H1 (cell line): ENCODE results near the gene C2orf81. TPM values are rescaled to one million over a fixed set of nuclear protein-coding genes. Genes with fewer than 3 reads are reported as not detected.

Experiments
- CTCF ChIA-PET: fragments of 300-600 bp; sonication (Branson Sonifier 250); formaldehyde crosslinking; loops from one replicate; lab custom pipeline; 2021; ENCODE audit not compliant: partially characterized antibody; lab: Charles Lee
- POLR2A ChIA-PET: fragments of 300-600 bp; sonication (Branson Sonifier 250); formaldehyde crosslinking; loops from one replicate; lab custom pipeline; 2021; ENCODE audit warnings: inconsistent platforms; ENCODE audit not compliant: partially characterized antibody; lab: Charles Lee
- DNase-seq, 2 experiments: peaks; one replicate each; pipeline versions ENCODE4 v3.0.0 to v3.0.0-alpha.2; 2010 to 2022; ENCODE audit warnings: low spot score in 2 of 2, low read depth in 1 of 2, mixed read lengths in 1 of 2
- FAIRE-seq: peaks from 2 replicates; lab custom pipeline; 2011; peaks lifted over from hg19 to GRCh38; lab: Jason Lieb, UNC
- H2AFZ ChIP-seq: 2 replicates; pipeline ENCODE4 v1.8.1; 2012; ENCODE audit warnings: low read length, inconsistent platforms
- H2AK5ac ChIP-seq: 2 replicates; pipeline ENCODE4 v1.6.1; 2013; ENCODE audit warnings: low read depth, low read length
- H2BK120ac ChIP-seq: replicated peaks from 2 replicates; pipeline ENCODE3; 2013; ENCODE audit warnings: low read depth, low read length, inconsistent platforms
- H2BK12ac ChIP-seq: 2 replicates; pipeline ENCODE4 v1.6.1; 2013; ENCODE audit warnings: low read depth, low read length
- H2BK15ac ChIP-seq: 2 replicates; pipeline ENCODE4 v1.6.1; 2013; ENCODE audit warnings: low read length
- H2BK20ac ChIP-seq: 2 replicates; pipeline ENCODE4 v1.6.1; 2013; ENCODE audit warnings: low read length
- H2BK5ac ChIP-seq: 2 replicates; pipeline ENCODE4 v1.6.1; 2013; ENCODE audit warnings: low read depth, low read length
- H3K14ac ChIP-seq: 2 replicates; pipeline ENCODE4 v1.6.1; 2013; ENCODE audit warnings: inconsistent platforms; ENCODE audit not compliant: insufficient read length
- H3K18ac ChIP-seq: 2 replicates; pipeline ENCODE4 v1.6.1; 2013; ENCODE audit warnings: low read length; ENCODE audit errors: extremely low read depth
- H3K23ac ChIP-seq: 2 replicates; pipeline ENCODE4 v1.6.1; 2013; ENCODE audit warnings: inconsistent platforms; ENCODE audit not compliant: insufficient read length
- H3K23me2 ChIP-seq: 2 replicates; pipeline ENCODE4 v1.6.1; 2013; ENCODE audit warnings: low read depth, low read length
- H3K27ac ChIP-seq: 2 replicates; pipeline ENCODE4 v1.6.1; 2011; ENCODE audit warnings: low read depth, low read length, inconsistent platforms
- H3K27me3 ChIP-seq, 4 experiments: replicated peaks in 1 of 4; 1 replicate in 1 of 4; 2 replicates in 3 of 4; pipeline versions ENCODE4 v1.6.1 to v1.8.1; 2011 to 2013; ENCODE audit warnings: low read length in 3 of 4, mild to moderate bottlenecking in 3 of 4, inconsistent platforms in 2 of 4, mixed read lengths in 2 of 4, moderate library complexity in 1 of 4; ENCODE audit not compliant: control insufficient read depth in 3 of 4, insufficient read depth in 3 of 4; ENCODE audit errors: extremely low read depth in 1 of 4
- H3K36me3 ChIP-seq, 4 experiments: 2 replicates each; pipeline versions ENCODE4 v1.6.1 to v1.8.1; 2011 to 2013; ENCODE audit warnings: mild to moderate bottlenecking in 4 of 4, low read length in 3 of 4, moderate library complexity in 2 of 4, control low read depth in 1 of 4, inconsistent platforms in 1 of 4; ENCODE audit not compliant: insufficient read depth in 4 of 4, control insufficient read depth in 2 of 4
- H3K4ac ChIP-seq: replicated peaks from 2 replicates; pipeline ENCODE3; 2013; ENCODE audit warnings: low read length, low read depth, mixed read lengths, inconsistent platforms; ENCODE audit not compliant: insufficient read length
- H3K4me1 ChIP-seq, 4 experiments: replicated peaks in 1 of 4; 1 replicate in 1 of 4; 2 replicates in 3 of 4; pipeline versions ENCODE4 v1.6.1 to v1.8.1; 2011 to 2013; ENCODE audit warnings: low read length in 3 of 4, inconsistent platforms in 2 of 4, mixed read lengths in 1 of 4; ENCODE audit not compliant: insufficient read depth in 4 of 4, control insufficient read depth in 3 of 4
- H3K4me2 ChIP-seq, 2 experiments: 2 replicates each; pipeline versions ENCODE4 v1.6.1 to v1.8.1; 2011 to 2013; ENCODE audit warnings: low read depth in 2 of 2, low read length in 2 of 2, control low read depth in 1 of 2, inconsistent platforms in 1 of 2, mild to moderate bottlenecking in 1 of 2; ENCODE audit not compliant: insufficient read depth in 1 of 2
- H3K4me3 ChIP-seq, 4 experiments: fragments of 200-600, 300-600 bp in 1 of 4; sonication (generic), shearing (Covaris generic), sonication (Bioruptor Twin) in 1 of 4; 2 replicates each; pipeline versions ENCODE4 v1.5.1 to v1.8.1; 2011 to 2016; ENCODE audit warnings: low read length in 4 of 4, low read depth in 3 of 4, control low read depth in 2 of 4, inconsistent platforms in 2 of 4, mild to moderate bottlenecking in 2 of 4, mixed read lengths in 1 of 4, moderate library complexity in 1 of 4; ENCODE audit not compliant: insufficient read depth in 2 of 4; ENCODE audit errors: extremely low read depth in 1 of 4
- H3K56ac ChIP-seq: replicated peaks from 2 replicates; pipeline ENCODE3; 2013; ENCODE audit warnings: low read depth, mild to moderate bottlenecking, mixed read lengths, low read length, inconsistent platforms; ENCODE audit not compliant: insufficient read length
- H3K79me1 ChIP-seq: 2 replicates; pipeline ENCODE4 v1.6.1; 2013; ENCODE audit warnings: low read depth, low read length, control low read depth
- H3K79me2 ChIP-seq, 2 experiments: 2 replicates each; pipeline versions ENCODE4 v1.6.1 to v1.8.1; 2012 to 2013; ENCODE audit warnings: low read length in 2 of 2, mild to moderate bottlenecking in 2 of 2, inconsistent platforms in 1 of 2; ENCODE audit not compliant: insufficient read depth in 2 of 2, control insufficient read depth in 1 of 2
- H3K9ac ChIP-seq, 4 experiments: replicated peaks in 1 of 4; 1 replicate in 1 of 4; 2 replicates in 3 of 4; pipeline versions ENCODE4 v1.6.1 to v1.8.1; 2011 to 2013; ENCODE audit warnings: low read depth in 3 of 4, low read length in 3 of 4, control low read depth in 2 of 4, mild to moderate bottlenecking in 2 of 4, moderate library complexity in 2 of 4, inconsistent platforms in 1 of 4; ENCODE audit errors: extremely low read depth in 1 of 4
- H3K9me3 ChIP-seq, 2 experiments: 2 replicates each; pipeline versions ENCODE4 v1.6.1 to v1.8.1; 2012 to 2013; ENCODE audit warnings: mild to moderate bottlenecking in 2 of 2, moderate library complexity in 2 of 2, control low read depth in 1 of 2, inconsistent platforms in 1 of 2, low read depth in 1 of 2, low read length in 1 of 2, mixed read lengths in 1 of 2; ENCODE audit not compliant: insufficient read depth in 2 of 2
- H4K20me1 ChIP-seq, 2 experiments: replicated peaks in 1 of 2; 2 replicates each; pipeline versions ENCODE3 to v1.8.1; 2011 to 2013; ENCODE audit warnings: inconsistent platforms in 2 of 2, low read length in 2 of 2, mild to moderate bottlenecking in 1 of 2; ENCODE audit not compliant: insufficient read depth in 2 of 2, control insufficient read depth in 1 of 2
- H4K5ac ChIP-seq: 2 replicates; pipeline ENCODE4 v1.6.1; 2013; ENCODE audit warnings: low read length, low read depth, mixed read lengths, inconsistent platforms; ENCODE audit not compliant: insufficient read length
- H4K8ac ChIP-seq: 2 replicates; pipeline ENCODE4 v1.8.0; 2013; ENCODE audit warnings: mild to moderate bottlenecking, moderate library complexity, low read length, inconsistent platforms; ENCODE audit not compliant: insufficient read depth; ENCODE audit errors: extremely low read depth
- H4K91ac ChIP-seq: replicated peaks from 2 replicates; pipeline ENCODE3; 2013; ENCODE audit warnings: low read length, mixed read lengths, inconsistent platforms; ENCODE audit not compliant: insufficient read length
- CHD1 ChIP-seq: IDR thresholded peaks from 2 replicates; pipeline ENCODE4 v1.6.1; 2012; ENCODE audit warnings: low read depth, low read length, improper control_type of control experiment
- EZH2 ChIP-seq: fragments of 200-600 bp; sonication (generic); IDR thresholded peaks from 2 replicates; pipeline ENCODE4 v1.7.1; 2012; ENCODE audit warnings: low read depth, mild to moderate bottlenecking, moderate library complexity, low read length, inconsistent platforms; ENCODE audit not compliant: severe bottlenecking
- HDAC2 ChIP-seq, 2 experiments: fragments of 300-600 bp in 1 of 2; sonication (generic) in 1 of 2; IDR thresholded peaks; 2 replicates each; pipeline ENCODE4 v1.6.1; 2011 to 2012; ENCODE audit warnings: low read depth in 2 of 2, low read length in 2 of 2, mild to moderate bottlenecking in 2 of 2, moderate library complexity in 2 of 2, borderline replicate concordance in 1 of 2, inconsistent platforms in 1 of 2
- KDM1A ChIP-seq: fragments of 200-600, 300-600 bp; sonication (generic); IDR thresholded peaks from 2 replicates; pipeline ENCODE4 v1.7.1; 2016; ENCODE audit warnings: mild to moderate bottlenecking, low read length, borderline replicate concordance
- KDM4A ChIP-seq: IDR thresholded peaks from one replicate; pipeline ENCODE4 v1.7.1; 2012; ENCODE audit warnings: low read depth, mild to moderate bottlenecking, moderate library complexity, low read length, inconsistent platforms; ENCODE audit not compliant: severe bottlenecking
- MAFK ChIP-seq: IDR thresholded peaks from 2 replicates; pipeline ENCODE4 v1.6.1; 2012; ENCODE audit warnings: low read depth, mild to moderate bottlenecking, improper control_type of control experiment, low read length
- RAD21 ChIP-seq, 2 experiments: IDR thresholded peaks in 1 of 2; conservative IDR thresholded peaks in 1 of 2; 2 replicates each; pipeline ENCODE4 v1.6.1; 2011; ENCODE audit warnings: low read depth in 2 of 2, low read length in 2 of 2, improper control_type of control experiment in 1 of 2, inconsistent platforms in 1 of 2, mild to moderate bottlenecking in 1 of 2, moderate library complexity in 1 of 2
- SIN3A ChIP-seq, 2 experiments: IDR thresholded peaks in 1 of 2; conservative IDR thresholded peaks in 1 of 2; 2 replicates each; pipeline ENCODE4 v1.6.1; 2011 to 2012; ENCODE audit warnings: low read length in 2 of 2, improper control_type of control experiment in 1 of 2, low read depth in 1 of 2, mild to moderate bottlenecking in 1 of 2
- SIRT6 ChIP-seq: IDR thresholded peaks from one replicate; pipeline ENCODE4 v1.7.1; 2012; ENCODE audit warnings: low read length, inconsistent platforms
- SP1 ChIP-seq: IDR thresholded peaks from 2 replicates; pipeline ENCODE4 v1.6.1; 2011; ENCODE audit warnings: low read depth, low read length
- TCF12 ChIP-seq: IDR thresholded peaks from 2 replicates; pipeline ENCODE4 v1.6.1; 2011; ENCODE audit warnings: low read depth, mild to moderate bottlenecking, low read length
- YY1 ChIP-seq: IDR thresholded peaks from 2 replicates; pipeline ENCODE4 v1.6.1; 2011; ENCODE audit warnings: low read depth, mild to moderate bottlenecking, low read length
- WGBS, 2 experiments: shearing (Covaris generic) in 1 of 2; methylation state at CpG; one replicate each; pipeline versions ENCODE4 v1.1.6 to v1.1.7; 2013 to 2015; ENCODE audit warnings: low lambda C conversion rate in 2 of 2, mixed read lengths in 2 of 2, inconsistent platforms in 1 of 2, low coverage in 1 of 2, missing lambda C conversion rate in 1 of 2; ENCODE audit not compliant: insufficient replicate concordance in 2 of 2, insufficient coverage in 1 of 2, insufficient read length in 1 of 2; ENCODE audit errors: extremely low coverage in 1 of 2, missing lambda C conversion rate in 1 of 2; 5-methylcytosine and 5-hydroxymethylcytosine counted together
- polyA plus RNA-seq, 7 experiments: library from polyadenylated mRNA; depleted of rRNA in 3 of 7; stranded (reverse) in 5 of 7; unstranded in 2 of 7; fragments of >200 nt in 5 of 7; fragments of 200-250 nt in 2 of 7; gene quantifications; 1 replicate in 5 of 7; 2 replicates in 1 of 7; 4 replicates in 1 of 7; pipeline versions ENCODE4 v1.2.1 to v1.2.3, GENCODE V29; 2011 to 2013; ENCODE audit warnings: missing spikeins in 2 of 7, mixed read lengths in 2 of 7
- total RNA-seq: library from RNA; stranded (reverse); fragmentation: NEBNext Ultra II Directional; extraction: Animal tissue kit (Norgen Biotek cat#: 25700); gene quantifications from 2 replicates; pipeline ENCODE4 v1.2.1, GENCODE V29; 2021

Gene C2orf81
- total and polyA plus RNA-seq, 2 of the 8 experiments (the other 6 are each of a cell fraction or from before 2014, with no cell fraction given) = 1.6 to 3.3 TPM

DNA sequence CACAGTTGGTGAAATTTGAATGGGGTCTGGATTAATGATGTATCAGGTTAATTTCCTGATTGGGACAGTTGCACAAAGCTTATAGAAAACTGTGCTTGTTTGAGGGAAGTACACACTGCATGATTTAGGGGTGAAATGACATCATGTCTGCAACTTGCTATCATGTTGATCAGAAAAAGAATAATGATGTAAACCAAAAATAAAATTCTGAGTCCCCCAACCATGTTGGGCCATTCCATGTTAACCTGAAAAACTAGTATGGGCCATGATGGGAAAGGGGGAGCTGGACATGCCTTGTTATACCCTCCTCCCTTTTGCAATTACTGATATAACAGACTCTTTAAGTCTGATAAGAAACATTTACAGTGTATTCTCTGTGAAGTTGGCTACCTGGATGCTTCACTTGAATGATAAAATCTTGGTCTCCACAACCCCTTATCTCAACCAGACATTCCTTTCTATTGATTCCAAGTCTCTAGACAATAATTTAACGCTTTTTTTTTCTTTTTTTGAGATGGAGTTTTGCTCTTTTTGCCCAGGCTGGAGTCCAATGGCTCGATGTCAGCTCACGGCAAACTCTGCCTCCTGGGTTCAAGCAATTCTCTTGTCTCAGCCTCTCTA lies 29.3 kb upstream of the C2orf81 start:
- no peak overlapping the region for H2AK5ac ChIP-seq
- H4K5ac ChIP-seq = no peak overlapping the region
- 0 out of 2 replicates have a peak, but pooled peaks cover 2% of the 10 kb centered on the region for H3K23me2 ChIP-seq
- no peak overlapping the region for H3K14ac ChIP-seq
- H2BK12ac ChIP-seq = no peak overlapping the region
- no peak overlapping the region for H3K4ac ChIP-seq
- H4K91ac ChIP-seq = no peak overlapping the region
- H3K27me3 ChIP-seq = no peaks in the 10 kb centered on the region
- no peak overlapping the region for H2BK5ac ChIP-seq
- H2BK15ac ChIP-seq = no peak overlapping the region
- ChIA-PET CTCF (no interaction called here), POLR2A (interaction anchor here (1.6 kb wide), 1 partner anchor 10 kb away, joined by 5 read pairs; no protein-coding TSS in a partner anchor)
- no peak overlapping the region for H4K8ac ChIP-seq
- no peak overlapping the region for H2BK20ac ChIP-seq
- FAIRE-seq (no peak), DNase-seq (no peak)
- H3K36me3 ChIP-seq = no peaks in the 10 kb centered on the region
- no peak overlapping the region for H2BK120ac ChIP-seq
- H3K4me3 ChIP-seq = no peak overlapping the region
- H2AFZ ChIP-seq = no peak overlapping the region
- H3K23ac ChIP-seq = no peak overlapping the region
- no peak overlapping the region for H3K9ac ChIP-seq
- H3K18ac ChIP-seq = no peak overlapping the region
- H3K79me1 ChIP-seq = no peaks in the 10 kb centered on the region
- no peaks in the 10 kb centered on the region for H4K20me1 ChIP-seq
- H3K4me1 ChIP-seq = peaks cover 0 to 1% (median 0%) of the 10 kb centered on the region in 4 experiments; a peak in 1 of 7 replicates
- no peak overlapping the region for H3K4me2 ChIP-seq
- H3K27ac ChIP-seq = no peak overlapping the region
- H3K79me2 ChIP-seq = peaks cover 0 to 4% of the 10 kb centered on the region in 2 experiments; a peak in 1 of 4 replicates
- no peak overlapping the region for H3K56ac ChIP-seq
- H3K9me3 ChIP-seq = no peaks in the 10 kb centered on the region
- 83% methylated on average over 3 of the region's 3 CpGs; no CpG with 5 or more reads in 1 of the 2 experiments for WGBS, 2 experiments
- TF ChIP-seq MAFK (no peak), YY1 (no peak), SP1 (no peak), HDAC2 (IDR thresholded peaks at IDR 0.05; ENCODE audit: borderline replicate concordance in 1 of 2, low read depth in 2 of 2, low read length in 2 of 2) (no peak), SIN3A (conservative IDR thresholded peaks at IDR 0.05 in 1 of 2, IDR thresholded peaks at IDR 0.05 in 1 of 2; ENCODE audit: low read depth in 1 of 2, low read length in 2 of 2) (no peak), KDM1A (no peak), EZH2 (no peak), TCF12 (no peak), RAD21 (IDR thresholded peaks at IDR 0.05 in 1 of 2, conservative IDR thresholded peaks at IDR 0.05 in 1 of 2; ENCODE audit: low read depth in 2 of 2, low read length in 2 of 2) (no peak), SIRT6 (no peak), CHD1 (no peak), KDM4A (no peak)
